HG02610 (cell line): ENCODE results near the gene KIAA0753.

Source experiments
- ATAC-seq: cut with Tn5 transposase; IDR thresholded peaks from one replicate; pipeline ENCODE4 v1.9.1; 2021; ENCODE audit warnings: mild to moderate bottlenecking, moderate library complexity; ENCODE audit not compliant: unreplicated experiment

The KIAA0753 gene

GRCh38 chr17:6572972-6573370 is 67.5 kb downstream of the KIAA0753 start:
- no peak for ATAC-seq

GRCh38 chr17:6571452-6571781 is 69.1 kb downstream of the KIAA0753 start:
- no peak for ATAC-seq

GRCh38 chr17:6570731-6571451 is 69.6 kb downstream of the KIAA0753 start:
- ATAC-seq: no peak

GRCh38 chr17:6569370-6570285 is 70.9 kb downstream of the KIAA0753 start:
- no peak for ATAC-seq

- ATAC-seq: no peak
These were observed 72.2 kb downstream of the KIAA0753 start for GRCh38 chr17:6568184-6568758.

- ATAC-seq: no peak
These were observed 72.9 kb downstream of the KIAA0753 start for GRCh38 chr17:6567528-6568183.

GRCh38 chr17:6561446-6561845 is 79.1 kb downstream of the KIAA0753 start:
- no peak for ATAC-seq

GRCh38 chr17:6560496-6560895 is 80.0 kb downstream of the KIAA0753 start:
- no peak for ATAC-seq

GRCh38 chr17:6559753-6560215 is 80.7 kb downstream of the KIAA0753 start:
- ATAC-seq: no peak

GRCh38 chr17:6558932-6559752 is 81.4 kb downstream of the KIAA0753 start:
- ATAC-seq: no peak

GRCh38 chr17:6558276-6558675 is 82.2 kb downstream of the KIAA0753 start:
- no peak for ATAC-seq

GRCh38 chr17:6557040-6557438 is 83.5 kb downstream of the KIAA0753 start:
- no peak for ATAC-seq

- no peak for ATAC-seq
These were observed 84.1 kb downstream of the KIAA0753 start, which contains the start of gene PITPNM3 for GRCh38 chr17:6556121-6557039. TSS of gene PITPNM3 (minus strand) at chr17:6556555. CDS start at chr17:6556406, 149 bp downstream.

GRCh38 chr17:6555331-6556120 is 85.0 kb downstream of the KIAA0753 start:
- no peak for ATAC-seq

- no peak for ATAC-seq
These were observed 85.6 kb downstream of the KIAA0753 start for GRCh38 chr17:6554871-6555330.

GRCh38 chr17:6554342-6554741 is 86.2 kb downstream of the KIAA0753 start:
- no peak for ATAC-seq

GRCh38 chr17:6551869-6552531 is 88.5 kb downstream of the KIAA0753 start:
- ATAC-seq: no peak

GRCh38 chr17:6551356-6551755 is 89.2 kb downstream of the KIAA0753 start:
- no peak for ATAC-seq
